GM19240 (cell line): ENCODE measurements around the gene XPNPEP3.
"Not testable (repeated sequence)": the region's sequence is repeated elsewhere in the genome, so short reads cannot be mapped to it uniquely, and the experiment has no call there.

ENCODE experiments used
- DNase-seq: peaks from one replicate; pipeline ENCODE4 v3.0.0; 2011; ENCODE audit warnings: low spot score; ENCODE audit not compliant: insufficient read length

The XPNPEP3 gene

GRCh38 chr22:40856513-40857308 lies at the start of gene XPNPEP3, which contains the start of gene ST13:
Gene XPNPEP3 (plus strand): TSS chr22:40857148. CDS start chr22:40857182, 34 bp downstream.
Gene ST13 (minus strand): TSS chr22:40856639. CDS start chr22:40856540, 99 bp downstream.
- peak; percentile 46 for DNase-seq

GRCh38 chr22:40808018-40808841 lies 48.7 kb upstream of the XPNPEP3 start:
- no peak for DNase-seq

GRCh38 chr22:40813912-40814315 lies 43.0 kb upstream of the XPNPEP3 start:
- no peak for DNase-seq

DNA sequence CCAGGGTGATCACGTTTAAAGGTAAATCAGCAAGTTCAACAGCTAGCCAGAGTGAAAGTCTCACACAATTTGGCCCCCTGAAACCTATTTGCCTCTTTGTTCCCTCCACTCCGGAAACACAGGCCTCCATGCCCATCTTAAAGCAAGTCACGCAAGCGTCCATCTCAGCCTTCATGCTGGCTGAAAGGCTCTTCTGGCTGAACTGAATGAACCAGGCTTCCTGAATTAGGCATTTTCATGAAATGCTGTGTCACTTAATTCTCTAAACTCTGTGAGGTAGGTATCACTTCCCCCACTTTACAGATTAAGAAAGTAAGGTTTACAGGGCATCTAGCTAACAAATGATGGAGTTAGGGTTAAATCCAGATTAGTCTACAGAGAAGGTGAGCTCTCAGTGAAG lies 39.2 kb upstream of the XPNPEP3 start:
- DNase-seq = no peak

GRCh38 chr22:40818192-40818746 lies 38.7 kb upstream of the XPNPEP3 start:
- DNase-seq = no peak

DNA sequence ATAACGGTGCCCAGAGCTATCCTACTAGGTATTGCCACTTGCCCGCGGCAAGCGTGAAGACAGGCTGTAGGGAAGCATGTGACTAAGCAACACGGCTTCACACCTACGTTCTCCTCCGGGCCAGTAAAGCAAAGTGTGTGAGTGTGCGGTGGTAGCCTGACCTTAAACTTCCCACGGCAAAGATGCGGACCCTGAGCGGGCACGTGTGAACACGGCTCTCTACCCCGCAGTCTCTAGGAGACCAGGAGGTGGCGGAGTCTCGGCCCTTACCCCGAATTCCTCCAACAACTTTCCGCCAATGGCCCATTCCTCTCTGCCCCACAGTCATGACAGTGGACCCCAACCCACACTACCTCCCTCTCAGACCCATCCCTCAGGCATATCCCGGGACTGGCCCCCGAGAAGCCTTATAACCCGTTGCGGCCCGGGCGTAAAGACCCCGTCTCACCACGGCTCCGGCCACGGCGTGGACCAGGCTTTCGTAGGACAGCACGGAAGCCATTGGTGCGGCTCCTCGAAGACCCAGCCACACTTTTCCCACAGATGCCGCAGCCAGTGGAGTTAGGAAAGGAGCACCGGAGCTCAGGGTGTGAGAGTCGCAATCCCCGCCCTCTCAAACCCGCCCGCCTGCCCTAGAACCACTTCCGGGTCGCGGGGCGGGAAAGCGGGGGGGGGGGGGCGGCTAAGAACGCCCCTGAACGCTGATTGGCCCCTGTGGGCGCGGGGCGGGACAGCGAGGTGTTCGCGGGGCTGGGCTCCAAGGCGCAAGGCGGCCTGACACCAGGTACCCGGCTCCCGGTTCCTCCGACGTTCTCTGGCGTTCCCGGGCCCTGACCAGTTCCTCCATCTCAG lies 38.0 kb upstream of the XPNPEP3 start, which contains the start of gene SLC25A17:
TSS of gene SLC25A17 (minus strand) at position 600 of the 852 bp plus-strand sequence. CDS start at position 502, 98 bp downstream.
- peak; percentile 90 for DNase-seq

DNA sequence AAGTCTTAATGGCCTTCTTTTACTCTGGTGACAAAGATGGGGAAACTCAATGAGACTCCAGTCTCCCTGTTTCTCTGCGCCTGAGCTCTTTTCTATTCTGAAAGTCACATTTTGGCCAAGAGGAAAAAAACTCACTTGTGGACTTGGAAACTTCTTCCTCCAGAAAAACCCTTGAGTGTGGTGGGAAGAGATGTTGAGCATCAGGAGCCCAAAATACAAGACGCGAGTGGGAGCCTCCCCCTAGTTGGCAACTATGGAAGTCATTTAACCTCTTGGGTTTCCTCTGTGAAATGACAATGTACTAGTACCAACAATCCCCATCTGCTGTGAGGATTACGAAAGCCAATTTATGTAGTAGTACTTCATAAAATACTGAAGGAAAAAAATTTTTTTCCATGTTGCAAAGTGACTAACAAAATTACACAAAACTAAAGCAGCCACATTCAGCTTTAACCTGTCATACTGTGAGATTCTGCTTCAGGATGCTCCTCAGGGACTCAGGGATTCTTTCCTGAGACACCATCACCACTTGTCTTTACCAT lies 37.3 kb upstream of the XPNPEP3 start:
- no peak for DNase-seq

- no peak for DNase-seq
Observed at GRCh38 chr22:40823426-40823825, 33.5 kb upstream of the XPNPEP3 start.

- not testable (repeated sequence) for DNase-seq
Observed at GRCh38 chr22:40826292-40826691, 30.7 kb upstream of the XPNPEP3 start.

- DNase-seq = no peak
Observed at GRCh38 chr22:40826984-40827741, 29.8 kb upstream of the XPNPEP3 start.

DNA sequence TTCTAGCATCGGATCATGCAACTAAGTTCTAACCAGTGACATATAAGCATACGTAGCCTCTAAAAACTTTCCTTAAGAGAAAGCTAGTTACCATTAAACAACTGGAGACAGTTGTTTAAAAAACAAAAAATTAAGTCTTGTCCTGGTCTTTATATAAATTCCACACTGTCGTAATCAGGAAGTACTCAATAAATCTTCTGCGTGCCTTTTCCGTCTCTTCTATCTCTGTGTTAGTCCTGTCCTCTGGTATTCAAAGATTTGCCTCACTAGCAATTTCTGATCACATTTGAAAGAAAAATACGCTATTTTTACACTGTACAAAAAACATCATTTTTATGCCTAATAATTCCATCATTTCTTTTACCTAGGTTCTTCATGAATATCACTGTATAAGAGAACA lies 27.8 kb upstream of the XPNPEP3 start:
- DNase-seq = no peak

GRCh38 chr22:40834619-40835018 lies 22.3 kb upstream of the XPNPEP3 start:
- no peak for DNase-seq

DNA sequence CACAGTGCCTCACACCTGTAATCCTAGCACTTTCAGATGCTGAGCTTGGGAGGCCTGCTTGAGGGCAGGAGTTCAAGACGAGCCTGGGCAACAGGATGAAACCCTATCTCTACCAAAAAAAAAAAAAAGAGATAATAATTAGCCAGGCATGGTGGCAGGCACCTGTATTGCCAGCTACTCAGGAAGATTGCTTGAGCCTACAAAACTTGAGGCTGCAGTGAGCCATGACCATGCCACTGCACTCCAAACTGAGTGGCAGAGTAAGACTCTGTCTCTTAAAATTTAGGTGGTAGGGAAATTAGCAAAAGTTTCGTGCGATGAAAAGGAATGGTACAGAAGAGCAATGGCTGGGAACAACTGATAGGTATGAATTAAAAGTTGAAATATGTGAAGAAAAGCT lies 18.5 kb upstream of the XPNPEP3 start:
- no peak for DNase-seq

GRCh38 chr22:40844951-40845350 lies 12.0 kb upstream of the XPNPEP3 start:
- no peak for DNase-seq

GRCh38 chr22:40845816-40846215 lies 11.1 kb upstream of the XPNPEP3 start:
- DNase-seq = not testable (repeated sequence)

- no peak for DNase-seq
Observed at GRCh38 chr22:40853333-40853732, 3.6 kb upstream of the XPNPEP3 start.

GRCh38 chr22:40853961-40854360 lies 3.0 kb upstream of the XPNPEP3 start:
- no peak for DNase-seq

- DNase-seq = no peak
Observed at GRCh38 chr22:40855071-40855978, 1.6 kb upstream of the XPNPEP3 start.

DNA sequence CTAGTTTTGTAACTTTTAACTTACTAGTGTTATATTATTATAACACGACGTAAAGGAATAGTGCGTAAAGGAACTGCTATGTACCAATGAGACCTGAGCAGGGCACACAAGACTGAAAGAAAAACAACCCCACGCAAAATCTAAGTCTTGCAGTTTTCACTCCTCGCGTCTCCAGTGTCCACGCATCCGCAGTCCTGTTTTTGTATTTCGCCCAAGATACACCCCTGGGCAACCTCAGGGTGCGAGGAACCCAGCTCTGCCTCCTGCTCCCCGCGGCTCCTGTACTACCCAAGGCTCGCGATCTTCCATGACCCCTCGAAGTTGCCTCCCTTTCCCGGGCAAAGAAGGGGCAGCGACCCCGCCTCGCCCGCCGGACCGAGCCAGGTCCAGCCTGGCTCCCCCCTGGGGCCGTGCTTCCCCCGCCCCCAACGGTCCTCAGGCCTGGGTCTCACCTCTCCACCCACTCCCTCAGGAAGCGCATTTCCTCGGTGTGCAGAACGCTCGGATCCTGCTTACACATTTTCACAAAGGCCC lies 902 bp upstream of the XPNPEP3 start:
- DNase-seq = no peak
